HuH-7 (cell line): ENCODE data around the gene ARRB1.
A peak's percentile ranks its signal among the peaks of the same experiment; 100 is the strongest.
"Not testable (repeated sequence)": the region's sequence is repeated elsewhere in the genome, so short reads cannot be mapped to it uniquely, and the experiment has no call there.

Experiments used
- DNase-seq: peaks from one replicate; pipeline ENCODE4 v3.0.0; 2011; ENCODE audit warnings: low spot score

Gene ARRB1

DNA sequence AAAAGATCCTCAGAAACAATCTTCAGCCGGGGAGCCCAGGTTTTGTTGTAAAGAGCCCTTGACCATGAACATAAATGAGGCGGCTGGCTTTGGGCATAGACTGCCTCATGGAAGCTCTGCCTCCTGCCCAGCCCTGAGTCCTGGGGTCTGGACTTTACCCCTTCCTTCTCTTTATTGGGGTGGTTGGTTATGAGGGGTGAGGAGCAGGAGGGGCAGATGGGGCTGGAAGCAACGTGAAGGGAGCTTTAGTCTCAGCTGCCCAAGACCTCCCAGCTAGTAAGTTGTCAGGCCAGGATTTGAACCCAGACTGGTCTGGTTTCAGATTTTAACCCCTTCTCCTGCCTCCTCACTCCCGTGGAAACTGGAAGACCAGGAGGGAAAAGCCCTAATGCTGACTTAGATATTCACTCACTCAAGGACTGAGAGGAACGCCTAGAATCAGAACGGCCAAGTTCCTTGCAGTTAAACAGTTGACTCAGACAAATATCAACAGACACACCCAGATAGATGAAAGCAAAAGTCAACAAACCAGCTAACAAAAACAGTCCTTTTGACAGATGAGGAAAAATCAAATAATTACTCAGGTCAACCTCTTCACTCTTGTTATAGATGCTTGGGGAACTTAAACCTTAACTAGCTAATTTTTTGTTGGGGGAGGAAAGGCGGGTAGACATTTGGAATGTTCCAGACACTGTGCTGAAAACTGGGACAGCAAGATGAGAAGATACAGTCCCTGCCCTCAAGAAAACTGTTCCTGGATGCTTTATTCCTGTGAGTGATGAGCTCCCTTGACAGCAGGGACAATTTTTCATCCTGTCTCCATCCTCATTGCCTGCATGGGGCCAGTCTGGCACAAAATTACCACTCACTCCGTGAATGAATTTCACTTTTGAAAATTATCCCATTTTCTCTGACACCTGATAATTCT lies 20.8 kb upstream of the ARRB1 start:
- DNase-seq, result no peak

DNA sequence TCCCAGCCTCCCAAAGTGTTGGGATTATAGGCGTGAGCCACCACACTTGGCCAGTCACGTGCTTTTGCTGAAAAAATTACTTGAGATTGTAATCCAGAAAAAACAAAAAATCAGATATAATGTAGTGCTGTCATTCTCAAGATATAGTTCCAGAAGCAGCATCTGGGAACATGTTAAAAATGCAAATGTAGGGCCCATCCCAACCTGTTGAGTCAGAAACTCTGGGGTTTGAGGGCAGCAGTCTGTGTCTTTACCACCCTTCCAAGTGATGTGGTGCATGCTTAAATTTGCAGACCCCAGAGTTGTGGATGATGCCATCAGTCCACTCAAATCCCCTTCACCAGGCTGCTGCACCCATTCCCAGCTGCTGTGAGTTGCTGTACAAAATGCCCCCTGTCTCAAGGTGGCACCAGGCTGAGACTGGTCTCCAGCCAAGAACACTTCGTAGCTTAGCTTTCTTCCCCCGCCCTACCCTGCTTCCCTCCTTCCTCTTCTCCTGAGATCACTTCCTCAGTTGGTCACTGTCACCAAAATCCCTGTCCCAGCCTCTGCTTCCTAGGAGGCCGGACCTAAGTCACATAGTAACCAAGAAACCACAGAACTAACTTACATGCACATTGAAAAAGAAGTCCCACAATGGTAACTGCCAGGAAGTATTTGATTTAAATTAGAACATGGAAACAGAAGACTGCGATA lies 18.2 kb upstream of the ARRB1 start:
- DNase-seq, result no peak

DNA sequence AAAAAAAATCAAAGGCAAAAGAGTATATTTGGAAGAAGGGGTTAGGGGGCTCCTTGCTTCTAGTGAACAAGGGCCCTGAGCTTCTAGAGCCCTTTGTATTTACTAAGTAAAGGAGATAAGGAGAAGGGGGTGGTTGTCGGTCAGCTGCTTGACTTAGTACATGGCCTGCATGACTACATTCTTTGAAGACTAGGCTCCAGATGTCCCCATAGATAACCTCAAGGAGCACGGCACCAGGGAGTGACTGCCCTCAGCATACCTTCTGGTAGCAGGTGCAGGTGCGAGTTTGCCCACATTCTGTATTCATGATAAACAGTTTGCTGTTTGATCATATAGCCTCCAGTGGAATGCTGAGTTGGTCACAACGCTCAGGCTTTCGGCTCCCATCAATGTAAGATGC lies 15.4 kb upstream of the ARRB1 start:
- not testable (repeated sequence) for DNase-seq

DNA sequence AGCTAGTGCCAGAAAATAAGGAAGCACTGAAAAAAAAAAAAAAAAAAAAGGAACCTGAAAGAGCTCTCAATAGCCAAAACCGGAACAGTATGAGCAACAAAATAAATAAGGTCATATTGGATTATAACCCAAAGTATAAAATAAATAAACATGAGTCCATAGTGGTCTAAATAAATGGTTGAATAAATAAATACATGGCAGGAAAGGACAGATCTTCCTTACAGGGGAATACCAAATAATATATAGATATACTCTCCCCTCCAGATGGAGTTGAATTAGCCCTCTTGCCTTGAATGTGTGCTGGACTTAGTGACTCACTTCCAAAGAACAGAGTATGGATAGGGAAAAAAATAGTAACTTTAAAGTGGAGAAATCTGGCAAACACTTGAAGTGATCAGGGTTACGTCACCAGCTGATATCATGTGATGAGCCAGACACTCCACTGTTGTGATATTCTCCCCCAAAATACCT lies 14.3 kb upstream of the ARRB1 start:
- DNase-seq, result no peak

GRCh38 chr11:75362285-75362684 lies 10.8 kb upstream of the ARRB1 start:
- not testable (repeated sequence) for DNase-seq

DNA sequence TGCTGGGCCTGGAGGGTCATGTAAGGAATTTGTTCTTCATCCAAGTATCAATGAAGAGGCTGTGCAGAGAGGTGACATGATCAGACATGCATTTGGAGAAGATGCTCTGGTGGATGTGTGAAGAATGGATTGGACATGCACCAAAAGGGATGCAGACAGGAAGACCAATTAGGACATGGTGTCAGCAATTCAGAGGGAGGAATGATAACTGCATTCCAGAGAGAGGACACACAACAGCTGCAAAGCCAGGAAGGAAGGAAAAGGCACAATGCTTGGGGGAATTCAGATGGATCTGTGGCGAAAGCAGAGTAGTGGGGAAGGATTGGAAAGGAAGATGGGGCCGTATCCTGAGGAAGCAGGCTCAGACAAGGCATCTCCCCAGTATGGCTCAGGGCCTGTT lies 5.2 kb upstream of the ARRB1 start:
- no peak for DNase-seq

DNA sequence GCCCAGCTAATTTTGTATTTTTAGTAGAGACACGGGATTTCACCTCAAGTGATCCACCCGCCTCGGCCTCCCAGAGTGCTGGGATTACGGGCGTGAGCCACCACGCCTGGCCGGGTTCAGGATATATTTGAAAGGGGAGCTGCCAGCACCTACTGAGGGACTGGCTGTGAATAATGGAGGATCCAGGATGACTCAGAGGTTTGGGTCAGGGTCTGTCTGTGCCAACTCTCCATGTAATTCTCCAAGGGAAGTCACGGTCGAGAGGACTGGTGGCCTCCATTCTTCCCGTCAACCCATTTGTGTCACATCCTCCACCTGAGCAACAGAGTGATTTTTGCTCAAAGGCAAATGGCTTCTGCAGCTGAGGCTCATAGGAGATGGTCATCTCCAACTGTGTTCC lies 3.6 kb upstream of the ARRB1 start:
- DNase-seq, result no peak

- no peak for DNase-seq
Measured at GRCh38 chr11:75352588-75353206, 1.2 kb upstream of the ARRB1 start.

DNA sequence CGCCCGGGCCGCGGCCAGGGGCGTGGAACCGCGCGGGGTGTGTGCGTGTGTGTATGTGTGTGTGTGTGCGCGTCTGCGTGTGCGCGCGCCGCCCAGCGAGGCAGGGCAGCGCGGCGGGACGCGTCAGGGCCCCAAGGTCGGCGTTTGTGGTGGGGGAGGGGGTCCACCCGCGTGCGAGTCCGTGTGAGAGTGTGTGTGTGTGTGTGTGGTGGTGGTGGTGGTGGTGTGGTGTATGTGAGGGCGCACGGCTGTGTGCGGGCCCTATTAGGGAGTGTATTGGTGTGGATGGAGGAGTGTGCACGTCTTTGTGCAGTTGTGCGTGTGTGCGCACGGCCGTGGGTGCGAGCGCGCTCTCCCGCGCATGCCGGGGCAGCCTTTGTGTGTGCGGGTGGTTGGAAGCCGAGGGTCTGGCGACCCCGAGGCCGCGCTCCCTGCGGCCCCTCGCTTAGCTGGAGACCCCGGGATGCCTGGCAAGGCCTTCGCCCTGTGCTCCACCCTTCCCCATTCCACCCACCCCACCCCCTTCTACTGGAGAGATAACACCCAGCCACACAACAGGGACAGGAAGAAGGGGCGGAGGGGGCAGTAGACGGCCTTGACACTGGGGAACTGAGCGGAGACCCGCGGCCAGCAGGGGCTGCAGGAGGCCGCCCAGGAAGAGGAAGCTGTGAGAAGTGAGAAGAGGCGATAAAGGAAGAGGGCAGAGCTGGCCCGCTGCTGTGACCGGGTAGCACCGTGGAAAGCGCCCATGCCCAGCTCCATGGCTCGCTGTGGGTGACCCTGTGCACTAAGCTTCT lies 528 bp upstream of the ARRB1 start:
- peak; percentile 85 for DNase-seq

- DNase-seq, result peak; percentile 59
Measured at GRCh38 chr11:75350743-75351540, 519 bp downstream of the ARRB1 start.

DNA sequence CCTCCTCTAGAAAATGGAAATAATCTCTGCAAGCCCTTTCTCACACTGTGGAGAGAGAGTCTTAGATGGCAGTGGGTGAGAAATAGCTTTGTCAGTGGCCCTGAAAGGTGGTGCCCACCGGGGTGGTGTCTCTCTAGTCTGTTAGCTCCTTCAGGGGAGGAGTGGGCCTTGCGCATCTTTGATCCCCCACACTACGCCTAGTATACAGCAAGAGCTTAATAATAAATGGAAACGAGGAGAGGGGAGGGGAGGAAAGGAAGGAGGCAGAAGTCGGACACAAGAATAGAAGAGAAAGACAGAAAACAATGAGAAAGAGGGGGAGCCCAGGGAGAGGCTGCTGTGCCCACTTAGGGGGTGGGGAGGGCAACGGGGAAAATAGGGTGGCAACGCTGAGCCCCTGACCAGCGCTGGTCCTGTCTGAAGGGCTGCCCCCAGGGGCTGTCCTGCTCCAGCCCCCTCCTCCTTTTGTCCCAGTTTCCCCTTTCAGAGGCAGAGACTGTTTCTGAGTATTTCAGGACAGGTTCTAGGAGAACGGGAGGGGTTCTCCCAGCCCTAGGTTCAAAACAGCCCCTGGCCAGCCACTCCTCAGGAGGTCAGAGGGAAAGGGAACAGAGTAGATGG lies 1.2 kb downstream of the ARRB1 start:
- DNase-seq, result no peak

- DNase-seq, result no peak
Measured at GRCh38 chr11:75349521-75350116, 1.8 kb downstream of the ARRB1 start.

DNA sequence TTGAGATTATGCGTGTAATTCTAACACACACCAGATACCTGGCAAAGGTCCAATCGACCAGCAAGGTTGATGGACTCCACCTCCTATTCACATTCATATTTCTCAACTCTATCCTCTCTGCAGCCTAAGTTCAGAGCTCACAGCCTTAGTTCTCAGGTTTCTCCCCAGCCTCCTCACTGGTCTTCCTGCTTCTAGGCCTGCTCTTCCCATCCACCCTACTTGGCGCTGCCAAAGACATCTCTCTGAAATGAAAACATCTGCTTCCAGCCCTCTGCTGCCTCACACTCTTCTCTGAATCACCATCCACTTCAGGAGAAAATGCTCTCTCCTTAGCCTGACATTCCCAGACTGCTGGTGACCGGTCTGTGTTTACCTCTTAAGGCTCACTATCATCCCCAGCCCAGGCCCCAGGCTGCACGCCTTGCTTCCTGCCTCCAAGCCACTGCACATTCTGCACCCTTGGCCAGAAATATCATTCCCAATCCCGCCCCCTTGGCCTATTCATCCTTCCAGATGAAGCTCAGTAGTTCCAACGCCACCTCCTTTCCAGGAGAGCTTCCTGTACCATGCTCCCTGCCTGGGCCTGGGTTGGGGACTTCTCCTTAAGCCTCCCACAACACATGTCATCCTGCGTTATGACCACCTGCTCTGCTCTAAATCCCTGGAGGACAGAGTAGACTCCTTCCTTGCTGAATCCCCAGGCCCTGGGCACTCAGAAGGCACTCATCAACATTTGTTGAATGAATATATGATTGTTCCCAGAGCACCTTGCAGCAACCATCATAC lies 3.5 kb downstream of the ARRB1 start:
- no peak for DNase-seq

- no peak for DNase-seq
Measured at GRCh38 chr11:75346912-75347647, 4.4 kb downstream of the ARRB1 start.

- DNase-seq, result no peak
Measured at GRCh38 chr11:75346296-75346695, 5.2 kb downstream of the ARRB1 start.

GRCh38 chr11:75345455-75346160 lies 5.9 kb downstream of the ARRB1 start:
- DNase-seq, result no peak

GRCh38 chr11:75344761-75345454 lies 6.6 kb downstream of the ARRB1 start:
- no peak for DNase-seq
